MM.1S (cell line): Measurements from ENCODE around the gene PSMC6.
"Not testable (repeated sequence)": the region's sequence is repeated elsewhere in the genome, so short reads cannot be mapped to it uniquely, and the experiment has no call there.

ENCODE experiments used
- DNase-seq: peaks from one replicate; pipeline ENCODE4 v3.0.0-alpha.2; 2015
- H2AFZ ChIP-seq: fragments of 300-600 bp; sonication (generic); 2 replicates; pipeline ENCODE4 v1.6.0; 2016; ENCODE audit warnings: antibody characterized with exemption, low read length
- H3F3A ChIP-seq: fragments of 300-600 bp; sonication (generic); 2 replicates; pipeline ENCODE4 v1.6.1; 2016; ENCODE audit warnings: mild to moderate bottlenecking, antibody characterized with exemption, low read length, moderate library complexity, mixed read lengths; ENCODE audit not compliant: insufficient read depth
- H3K27ac ChIP-seq: fragments of 300-600 bp; sonication (generic); 2 replicates; pipeline ENCODE4 v1.5.1; 2016; ENCODE audit warnings: mild to moderate bottlenecking, low read length
- H3K27me3 ChIP-seq: fragments of 300-600 bp; sonication (generic); replicated peaks from 2 replicates; pipeline ENCODE4 v1.6.0; 2016; ENCODE audit warnings: low read length; ENCODE audit not compliant: insufficient read depth
- H3K36me3 ChIP-seq: fragments of 300-600 bp; sonication (generic); replicated peaks from 2 replicates; pipeline ENCODE4 v1.6.1; 2016; ENCODE audit warnings: mild to moderate bottlenecking, low read length, mixed read lengths; ENCODE audit not compliant: insufficient read depth
- H3K4me1 ChIP-seq: fragments of 300-600 bp; sonication (generic); 2 replicates; pipeline ENCODE4 v1.6.1; 2016; ENCODE audit warnings: low read length, mixed read lengths
- H3K4me2 ChIP-seq: fragments of 300-600 bp; sonication (generic); 2 replicates; pipeline ENCODE4 v1.6.0; 2016; ENCODE audit warnings: low read depth, low read length
- H3K4me3 ChIP-seq: fragments of 300-600 bp; sonication (generic); 2 replicates; pipeline ENCODE4 v1.5.1; 2016; ENCODE audit warnings: low read length, mixed read lengths
- H3K79me2 ChIP-seq: fragments of 300-600 bp; sonication (generic); 2 replicates; pipeline ENCODE4 v1.6.1; 2016; ENCODE audit warnings: mixed run types, low read length, mixed read lengths
- H3K9ac ChIP-seq: fragments of 300-600 bp; sonication (generic); 2 replicates; pipeline ENCODE4 v1.6.1; 2016; ENCODE audit warnings: low read length, mixed read lengths
- H3K9me2 ChIP-seq: fragments of 300-600 bp; sonication (generic); replicated peaks from 2 replicates; pipeline ENCODE4 v1.6.1; 2016; ENCODE audit warnings: mild to moderate bottlenecking, low read length, mixed read lengths; ENCODE audit not compliant: insufficient read depth
- H3K9me3 ChIP-seq: fragments of 300-600 bp; sonication (generic); replicated peaks from 2 replicates; pipeline ENCODE4 v1.6.1; 2016; ENCODE audit warnings: mild to moderate bottlenecking, low read length, mixed read lengths; ENCODE audit not compliant: insufficient read depth
- H4K20me1 ChIP-seq: fragments of 300-600 bp; sonication (generic); 2 replicates; pipeline ENCODE4 v1.6.1; 2016; ENCODE audit warnings: mild to moderate bottlenecking, low read length, moderate library complexity, mixed read lengths; ENCODE audit not compliant: insufficient read depth
- CTCF ChIP-seq: fragments of 300-600 bp; sonication (generic); IDR thresholded peaks from 2 replicates; pipeline ENCODE4 v1.5.1; 2016; ENCODE audit warnings: antibody characterized with exemption, low read length, mixed read lengths
- EZH2 ChIP-seq: fragments of 300-600 bp; sonication (generic); optimal IDR thresholded peaks from 2 replicates; pipeline ENCODE3; 2017; ENCODE audit warnings: low read depth, mild to moderate bottlenecking, antibody characterized with exemption, low read length, mixed read lengths
- EZH2phosphoT487 ChIP-seq: fragments of 300-600 bp; sonication (generic); IDR thresholded peaks from 2 replicates; pipeline ENCODE4 v1.6.1; 2018; ENCODE audit warnings: antibody characterized with exemption, low read length

The PSMC6 gene

GRCh38 chr14:52755607-52756316, 48.8 kb downstream of the PSMC6 start:
- Histone ChIP-seq H3K9me3 (no peaks in the 10 kb centered on the region), H3K27me3 (no peaks in the 10 kb centered on the region), H3K4me1 (no peaks in the 10 kb centered on the region), H3K4me2 (no peak overlapping the region), H3K36me3 (no peaks in the 10 kb centered on the region), H2AFZ (no peak overlapping the region), H3K9me2 (no peaks in the 10 kb centered on the region), H3K4me3 (no peak overlapping the region), H4K20me1 (no peaks in the 10 kb centered on the region), H3K27ac (no peak overlapping the region), H3K79me2 (no peaks in the 10 kb centered on the region), H3F3A (no peaks in the 10 kb centered on the region), H3K9ac (no peak overlapping the region)
- no peak for TF ChIP-seq CTCF
- no peak for DNase-seq

DNA sequence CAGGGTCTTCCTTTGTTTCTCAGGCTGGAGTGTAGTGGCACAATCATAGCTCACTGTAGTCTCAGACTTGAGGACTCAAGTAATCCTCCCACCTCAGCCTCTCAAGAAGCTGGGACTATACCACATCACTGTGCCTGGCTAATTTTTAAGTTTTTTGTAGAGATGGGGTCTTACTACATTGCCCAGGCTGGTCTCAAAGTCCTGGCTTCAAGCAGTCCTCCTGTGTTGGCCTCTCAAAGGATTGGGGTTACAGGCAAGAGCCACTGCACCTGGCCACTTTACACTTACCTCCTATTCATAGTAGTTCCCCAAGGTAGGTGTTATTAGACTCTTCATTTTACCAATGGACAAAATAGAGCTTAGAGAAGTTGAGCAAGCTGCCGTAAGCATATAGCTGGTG, 52.1 kb downstream of the PSMC6 start:
- Histone ChIP-seq H4K20me1 (no peaks in the 10 kb centered on the region), H3K27ac (no peak overlapping the region), H3F3A (no peaks in the 10 kb centered on the region), H3K36me3 (no peaks in the 10 kb centered on the region), H2AFZ (no peak overlapping the region), H3K27me3 (no peaks in the 10 kb centered on the region), H3K9me2 (no peaks in the 10 kb centered on the region), H3K4me2 (no peak overlapping the region), H3K9me3 (no peaks in the 10 kb centered on the region), H3K79me2 (no peaks in the 10 kb centered on the region), H3K4me3 (no peak overlapping the region), H3K9ac (no peak overlapping the region), H3K4me1 (no peaks in the 10 kb centered on the region)
- no peak for DNase-seq
- no peak for TF ChIP-seq EZH2phosphoT487
- no peak for TF ChIP-seq CTCF
- TF ChIP-seq EZH2, result no peak

- not testable (repeated sequence) for H3K27ac ChIP-seq, H3K9me3 ChIP-seq, H2AFZ ChIP-seq, H3K9ac ChIP-seq, H3F3A ChIP-seq, DNase-seq, H3K9me2 ChIP-seq, H3K4me2 ChIP-seq, H4K20me1 ChIP-seq, H3K4me3 ChIP-seq, H3K27me3 ChIP-seq, H3K79me2 ChIP-seq, H3K36me3 ChIP-seq, H3K4me1 ChIP-seq
These were observed 55.9 kb downstream of the PSMC6 start for GRCh38 chr14:52762923-52763322.

GRCh38 chr14:52767058-52767833, 60.2 kb downstream of the PSMC6 start:
- Histone ChIP-seq H3K9ac (no peak overlapping the region), H4K20me1 (no peaks in the 10 kb centered on the region), H3K79me2 (no peaks in the 10 kb centered on the region), H3K4me2 (no peak overlapping the region), H3K9me3 (no peaks in the 10 kb centered on the region), H3K4me3 (no peak overlapping the region), H3K4me1 (no peaks in the 10 kb centered on the region), H2AFZ (no peak overlapping the region), H3K27ac (no peak overlapping the region), H3K27me3 (no peaks in the 10 kb centered on the region), H3K36me3 (no peaks in the 10 kb centered on the region), H3K9me2 (no peaks in the 10 kb centered on the region), H3F3A (no peaks in the 10 kb centered on the region)
- no peak for DNase-seq
- TF ChIP-seq EZH2phosphoT487, result no peak
- no peak for TF ChIP-seq EZH2
- TF ChIP-seq CTCF, result no peak
